ENCODE results near the gene PPP6R1. TPM values are rescaled to one million over a fixed set of nuclear protein-coding genes. Genes with fewer than 3 reads are reported as not detected.

PPP6R1 gene
- total RNA-seq, 4 donors from 2014 or later: 27.8 to 43.6 (median 35.5) TPM

DNA sequence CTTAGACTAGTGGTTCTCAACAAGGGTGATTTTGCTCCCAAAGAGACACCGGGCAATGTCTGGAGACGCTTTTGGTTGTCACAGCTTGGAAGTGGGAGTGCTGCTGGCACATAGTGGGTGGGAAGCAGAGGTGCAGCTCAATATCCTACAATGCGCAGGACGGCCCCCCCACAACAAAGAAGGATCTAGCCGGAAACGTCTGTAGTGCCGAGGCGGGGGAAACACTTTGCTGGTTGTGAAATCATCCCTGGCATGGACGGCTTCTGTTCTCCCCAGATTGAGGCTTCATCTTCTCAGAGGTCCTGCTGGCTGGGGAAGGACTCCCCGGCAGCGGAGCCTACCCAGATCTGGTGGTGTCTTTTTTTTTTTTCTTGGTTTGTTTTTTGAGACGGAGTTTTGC is 65.3 kb downstream of the PPP6R1 start:
- no peak for DNase-seq (ENCODE audit: low spot score)
- no peak for ATAC-seq (ENCODE audit: low FRiP score)
- TF ChIP-seq, protein P1, sequence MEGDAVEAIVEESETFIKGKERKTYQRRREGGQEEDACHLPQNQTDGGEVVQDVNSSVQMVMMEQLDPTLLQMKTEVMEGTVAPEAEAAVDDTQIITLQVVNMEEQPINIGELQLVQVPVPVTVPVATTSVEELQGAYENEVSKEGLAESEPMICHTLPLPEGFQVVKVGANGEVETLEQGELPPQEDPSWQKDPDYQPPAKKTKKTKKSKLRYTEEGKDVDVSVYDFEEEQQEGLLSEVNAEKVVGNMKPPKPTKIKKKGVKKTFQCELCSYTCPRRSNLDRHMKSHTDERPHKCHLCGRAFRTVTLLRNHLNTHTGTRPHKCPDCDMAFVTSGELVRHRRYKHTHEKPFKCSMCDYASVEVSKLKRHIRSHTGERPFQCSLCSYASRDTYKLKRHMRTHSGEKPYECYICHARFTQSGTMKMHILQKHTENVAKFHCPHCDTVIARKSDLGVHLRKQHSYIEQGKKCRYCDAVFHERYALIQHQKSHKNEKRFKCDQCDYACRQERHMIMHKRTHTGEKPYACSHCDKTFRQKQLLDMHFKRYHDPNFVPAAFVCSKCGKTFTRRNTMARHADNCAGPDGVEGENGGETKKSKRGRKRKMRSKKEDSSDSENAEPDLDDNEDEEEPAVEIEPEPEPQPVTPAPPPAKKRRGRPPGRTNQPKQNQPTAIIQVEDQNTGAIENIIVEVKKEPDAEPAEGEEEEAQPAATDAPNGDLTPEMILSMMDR (IDR thresholded peaks at IDR 0.05): no peak

DNA sequence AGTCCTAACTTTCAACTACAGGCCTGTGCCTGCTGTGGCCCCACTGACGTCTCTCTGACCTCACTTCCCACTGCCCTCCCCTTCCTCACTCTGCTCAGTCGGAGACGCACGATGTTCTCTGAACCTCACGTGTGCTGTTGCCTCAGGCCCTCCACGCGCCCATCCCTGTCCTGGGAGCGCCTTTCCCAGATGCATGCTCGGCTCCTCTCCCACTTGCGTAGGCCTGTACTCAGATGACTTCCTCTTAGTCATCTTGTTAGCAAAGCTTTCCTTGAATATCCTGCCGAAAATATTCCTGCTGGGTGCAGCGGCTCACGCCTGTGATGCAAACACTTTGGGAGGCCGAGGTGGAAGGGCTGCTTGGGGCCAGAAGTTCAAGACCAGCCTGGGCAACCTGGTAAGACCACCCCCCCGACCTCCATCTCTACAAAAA is 69.4 kb downstream of the PPP6R1 start:
- DNase-seq (ENCODE audit: low spot score) (no peak), ATAC-seq (ENCODE audit: low FRiP score) (no peak)
- TF ChIP-seq, protein P1 (IDR thresholded peaks at IDR 0.05): no peak

- DNase-seq (ENCODE audit: low spot score) (no peak), ATAC-seq (ENCODE audit: low FRiP score) (no peak)
- TF ChIP-seq, protein P1 (IDR thresholded peaks at IDR 0.05): no peak
These were observed 70.2 kb downstream of the PPP6R1 start for GRCh38 chr19:55188625-55189024.

GRCh38 chr19:55186080-55186479 is 72.7 kb downstream of the PPP6R1 start:
- TF ChIP-seq, protein P1 (IDR thresholded peaks at IDR 0.05): no peak
- ATAC-seq (ENCODE audit: low FRiP score) (no peak), DNase-seq (ENCODE audit: low spot score) (no peak)

GRCh38 chr19:55181740-55182139 is 77.1 kb downstream of the PPP6R1 start:
- TF ChIP-seq, protein P1 (IDR thresholded peaks at IDR 0.05): no peak
- no peak for DNase-seq (ENCODE audit: low spot score)
- no peak for ATAC-seq (ENCODE audit: low FRiP score)

Small RNA genes within 50 kb of the gene (small RNA-seq; reads per million reads assigned to genes)
- not detected for gene MIR6802
- gene MIR6803: not detected
- not detected for gene MIR6804

Other genes with a start within 250 kb of the PPP6R1 start
- under 1 TPM in 1 of 4 donors, not detected in 3; 0.56 TPM for gene GP6, start 220.8 kb downstream of the PPP6R1 start, total RNA-seq
- gene RDH13, start 195.9 kb downstream of the PPP6R1 start, total RNA-seq: 10 to 100 TPM in 2 of 4 donors, 1 to 10 TPM in 2; 8.2 to 14.1 (median 10.8) TPM
- gene EPS8L1, start 183.1 kb downstream of the PPP6R1 start, total RNA-seq: 10 to 100 TPM in 2 of 4 donors, 1 to 10 TPM in 1, under 1 TPM in 1; 0.95 to 41.7 (median 15.5) TPM
- 100 to 1,000 TPM in 2 of 4 donors, 10 to 100 TPM in 2; 59.9 to 127 (median 107) TPM for gene PPP1R12C, start 141.4 kb downstream of the PPP6R1 start, total RNA-seq
- 1 to 10 TPM in 3 of 4 donors, not detected in 1; 1.9 to 7.2 (median 4.3) TPM for gene TNNT1, start 109.8 kb downstream of the PPP6R1 start, total RNA-seq
- gene TNNI3, start 101.3 kb downstream of the PPP6R1 start, total RNA-seq: not detected
- under 1 TPM in 2 of 4 donors, not detected in 2; 0.65 to 0.69 TPM for gene DNAAF3, start 92.4 kb downstream of the PPP6R1 start, total RNA-seq
- gene SYT5, start 78.7 kb downstream of the PPP6R1 start, total RNA-seq: under 1 TPM in 1 of 4 donors, not detected in 3; 0.28 TPM
- 1 to 10 TPM; 1.4 to 9.8 (median 5.5) TPM for gene PTPRH, start 49.5 kb downstream of the PPP6R1 start, total RNA-seq
- gene TMEM86B, start 30.3 kb downstream of the PPP6R1 start, total RNA-seq: 1 to 10 TPM in 3 of 4 donors, under 1 TPM in 1; 0.65 to 3.5 (median 2.5) TPM
- gene HSPBP1, start 21.1 kb upstream of the PPP6R1 start, total RNA-seq: 10 to 100 TPM; 19.5 to 25.9 (median 21.2) TPM
- 1 to 10 TPM in 1 of 4 donors, under 1 TPM in 1, not detected in 2; 0.19 to 2.1 TPM for gene BRSK1, start 25.0 kb upstream of the PPP6R1 start, total RNA-seq
- gene TMEM150B, start 66.3 kb upstream of the PPP6R1 start, total RNA-seq: 10 to 100 TPM in 2 of 4 donors, 1 to 10 TPM in 2; 5.6 to 26.7 (median 16.6) TPM
- 10 to 100 TPM in 1 of 4 donors, 1 to 10 TPM in 3; 5.3 to 22.9 (median 6.8) TPM for gene KMT5C, start 80.9 kb upstream of the PPP6R1 start, total RNA-seq
- gene COX6B2, start 95.7 kb upstream of the PPP6R1 start, total RNA-seq: under 1 TPM in 1 of 4 donors, not detected in 3; 0.56 TPM
- under 1 TPM in 1 of 4 donors, not detected in 3; 0.09 TPM for gene GARIN5B, start 104.2 kb upstream of the PPP6R1 start, total RNA-seq
- 1 to 10 TPM in 1 of 4 donors, under 1 TPM in 1, not detected in 2; 0.28 to 1.2 TPM for gene IL11, start 111.4 kb upstream of the PPP6R1 start, total RNA-seq
- not detected for gene TMEM190, start 117.8 kb upstream of the PPP6R1 start, total RNA-seq
- 1 to 10 TPM in 3 of 4 donors, not detected in 1; 1.5 to 1.7 (median 1.6) TPM for gene TMEM238, start 125.3 kb upstream of the PPP6R1 start, total RNA-seq
- gene RPL28, start 126.9 kb upstream of the PPP6R1 start, total RNA-seq: 100 to 1,000 TPM; 490 to 747 (median 555) TPM
- gene UBE2S, start 148.8 kb upstream of the PPP6R1 start, total RNA-seq: 10 to 100 TPM in 2 of 4 donors, 1 to 10 TPM in 2; 7.4 to 25.6 (median 13.0) TPM
- not detected for gene SHISA7, start 184.3 kb upstream of the PPP6R1 start, total RNA-seq
- 10 to 100 TPM; 52.5 to 96.8 (median 62.5) TPM for gene ISOC2, start 202.6 kb upstream of the PPP6R1 start, total RNA-seq
- not detected for gene C19orf85, start 205.7 kb upstream of the PPP6R1 start, total RNA-seq
- 1 to 10 TPM; 1.7 to 6.4 (median 2.6) TPM for gene ZNF628, start 217.6 kb upstream of the PPP6R1 start, total RNA-seq
- gene NAT14, start 226.2 kb upstream of the PPP6R1 start, total RNA-seq: 1 to 10 TPM; 2.3 to 4.6 (median 2.6) TPM
- 1 to 10 TPM; 1.6 to 6.1 (median 3.5) TPM for gene SSC5D, start 229.4 kb upstream of the PPP6R1 start, total RNA-seq